Inferior parietal cortex (tissue), 1 donor: ENCODE measurements around the gene TMEM150C.
"Not testable (repeated sequence)": the region's sequence is repeated elsewhere in the genome, so short reads cannot be mapped to it uniquely, and the experiment has no call there.

Experiments used
- DNase-seq: peaks from one replicate; pipeline ENCODE4 v3.0.0-alpha.2; 2016; ENCODE audit errors: extremely low spot score

TMEM150C gene

GRCh38 chr4:82475931-82476330 lies 85.9 kb downstream of the TMEM150C start:
- DNase-seq: not testable (repeated sequence)

GRCh38 chr4:82473621-82474164 lies 88.1 kb downstream of the TMEM150C start:
- no peak for DNase-seq

GRCh38 chr4:82473080-82473479 lies 88.7 kb downstream of the TMEM150C start:
- DNase-seq: not testable (repeated sequence)

GRCh38 chr4:82469791-82470345 lies 91.9 kb downstream of the TMEM150C start:
- peak; percentile 29 for DNase-seq

- no peak for DNase-seq
These were observed 94.3 kb downstream of the TMEM150C start for GRCh38 chr4:82467471-82467870.

- no peak for DNase-seq
These were observed 98.6 kb downstream of the TMEM150C start for GRCh38 chr4:82463221-82463620.

- DNase-seq: peak; percentile 96
These were observed 99.4 kb downstream of the TMEM150C start for GRCh38 chr4:82462415-82462831.

GRCh38 chr4:82461710-82462109 lies 100.1 kb downstream of the TMEM150C start:
- no peak for DNase-seq

- DNase-seq: no peak
These were observed 103.1 kb downstream of the TMEM150C start for GRCh38 chr4:82458729-82459128.

GRCh38 chr4:82457266-82457665 lies 104.5 kb downstream of the TMEM150C start:
- no peak for DNase-seq

GRCh38 chr4:82452026-82452425 lies 109.8 kb downstream of the TMEM150C start:
- no peak for DNase-seq

GRCh38 chr4:82450966-82451755 lies 110.6 kb downstream of the TMEM150C start:
- DNase-seq: no peak

GRCh38 chr4:82447886-82448285 lies 113.9 kb downstream of the TMEM150C start:
- no peak for DNase-seq

GRCh38 chr4:82439088-82439487 lies 122.7 kb downstream of the TMEM150C start:
- DNase-seq: no peak

- DNase-seq: no peak
These were observed 124.3 kb downstream of the TMEM150C start for GRCh38 chr4:82437285-82438005.

GRCh38 chr4:82436780-82437179 lies 125.0 kb downstream of the TMEM150C start:
- no peak for DNase-seq

- DNase-seq: no peak
These were observed 125.7 kb downstream of the TMEM150C start for GRCh38 chr4:82436130-82436529.

- no peak for DNase-seq
These were observed 126.8 kb downstream of the TMEM150C start for GRCh38 chr4:82434949-82435348.

GRCh38 chr4:82433791-82434190 lies 128.0 kb downstream of the TMEM150C start:
- DNase-seq: no peak
